HG02759 (cell line): ENCODE results near the gene PCTP.
A peak's percentile ranks its signal among the peaks of the same experiment; 100 is the strongest.

ENCODE experiments used
- ATAC-seq: cut with Tn5 transposase; IDR thresholded peaks from one replicate; pipeline ENCODE4 v1.9.1; 2021; ENCODE audit warnings: mild to moderate bottlenecking, moderate library complexity; ENCODE audit not compliant: unreplicated experiment

PCTP gene

GRCh38 chr17:55727275-55727674 is 23.6 kb upstream of the PCTP start:
- no peak for ATAC-seq

GRCh38 chr17:55727920-55728319 is 22.9 kb upstream of the PCTP start:
- no peak for ATAC-seq

GRCh38 chr17:55728361-55728760 is 22.5 kb upstream of the PCTP start:
- no peak for ATAC-seq

DNA sequence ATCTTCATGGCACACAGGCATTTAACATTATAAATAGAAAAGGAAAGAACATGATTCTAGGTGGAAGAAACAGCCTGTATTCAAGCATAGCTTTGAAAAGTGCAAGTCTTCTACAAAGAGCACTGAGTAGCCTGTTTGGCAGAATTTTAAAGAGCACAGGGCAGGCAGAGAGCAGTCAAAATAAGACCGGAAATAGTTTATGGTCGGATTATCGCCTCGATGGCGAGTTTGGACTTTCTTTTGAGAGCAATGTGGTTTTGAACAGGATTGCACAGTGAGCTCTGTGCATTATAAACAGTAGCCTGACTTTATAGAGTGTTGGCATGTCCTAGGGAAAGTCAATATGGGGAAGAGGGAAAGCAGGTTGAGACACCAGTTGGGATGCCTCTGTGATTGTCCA is 22.0 kb upstream of the PCTP start:
- no peak for ATAC-seq

- ATAC-seq, result no peak
Observed at GRCh38 chr17:55729484-55729883, 21.4 kb upstream of the PCTP start.

DNA sequence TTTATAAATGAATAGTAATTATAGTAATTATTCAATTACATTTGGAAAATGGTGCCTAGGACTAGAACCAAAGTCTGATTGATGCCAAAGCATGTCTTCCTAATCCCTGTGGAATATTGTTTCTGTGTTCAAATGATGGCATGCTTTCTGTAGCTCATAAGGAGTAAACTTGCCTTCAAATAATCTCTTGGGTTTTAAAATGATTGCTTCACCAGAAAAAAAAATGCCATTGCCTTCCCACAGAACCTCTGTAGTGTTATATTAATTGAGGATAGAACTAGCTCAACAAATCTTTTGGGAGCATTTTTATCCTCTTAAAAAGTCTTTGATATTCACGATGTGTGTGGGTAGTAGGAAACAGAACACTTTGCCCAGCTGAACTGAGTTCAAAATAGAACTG is 20.5 kb upstream of the PCTP start:
- ATAC-seq, result no peak

DNA sequence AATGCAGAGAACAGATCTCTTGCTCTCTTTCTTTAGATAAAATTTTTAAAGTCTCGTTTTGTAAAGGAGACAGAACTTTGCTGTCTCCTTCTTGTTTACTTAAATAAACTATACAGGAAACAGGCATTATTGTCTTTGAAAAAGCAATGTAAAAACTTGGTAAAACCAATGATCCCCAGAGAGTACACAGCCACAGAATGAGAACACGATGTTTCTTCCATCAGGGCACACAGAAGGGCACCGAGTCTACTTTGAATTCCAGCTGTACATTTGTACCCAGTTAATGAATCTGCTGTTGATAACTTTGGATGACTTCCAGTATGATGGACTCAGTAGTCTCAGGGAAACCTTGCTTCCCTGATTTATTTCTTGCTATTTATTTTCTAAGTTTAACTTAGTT is 20.0 kb upstream of the PCTP start:
- ATAC-seq, result no peak

- ATAC-seq, result no peak
Observed at GRCh38 chr17:55731586-55732250, 19.1 kb upstream of the PCTP start.

- ATAC-seq, result no peak
Observed at GRCh38 chr17:55734128-55734781, 16.6 kb upstream of the PCTP start.

GRCh38 chr17:55735731-55736405 is 15.0 kb upstream of the PCTP start:
- no peak for ATAC-seq

GRCh38 chr17:55737976-55738501 is 12.8 kb upstream of the PCTP start:
- ATAC-seq, result no peak

- no peak for ATAC-seq
Observed at GRCh38 chr17:55740511-55741355, 10.1 kb upstream of the PCTP start.

DNA sequence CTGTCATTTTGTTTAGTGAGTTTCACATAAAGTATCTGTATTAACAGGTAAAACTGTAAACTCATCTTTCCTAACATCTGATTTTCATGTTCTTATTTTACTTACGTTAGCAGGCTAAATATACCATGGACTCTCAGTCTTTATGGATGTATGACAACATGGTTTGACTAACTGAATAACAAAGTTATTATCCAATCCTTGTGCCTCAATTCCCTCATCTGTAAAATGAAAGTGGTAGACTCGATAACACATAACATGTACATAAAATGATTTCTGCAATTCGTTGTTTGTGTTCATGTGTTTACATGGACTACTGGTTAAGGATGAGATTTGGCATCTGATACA is 9.5 kb upstream of the PCTP start:
- ATAC-seq, result no peak

- ATAC-seq, result peak; percentile 62
Observed at GRCh38 chr17:55742272-55743102, 8.4 kb upstream of the PCTP start.

- ATAC-seq, result peak; percentile 21
Observed at GRCh38 chr17:55743103-55743679, 7.7 kb upstream of the PCTP start.

DNA sequence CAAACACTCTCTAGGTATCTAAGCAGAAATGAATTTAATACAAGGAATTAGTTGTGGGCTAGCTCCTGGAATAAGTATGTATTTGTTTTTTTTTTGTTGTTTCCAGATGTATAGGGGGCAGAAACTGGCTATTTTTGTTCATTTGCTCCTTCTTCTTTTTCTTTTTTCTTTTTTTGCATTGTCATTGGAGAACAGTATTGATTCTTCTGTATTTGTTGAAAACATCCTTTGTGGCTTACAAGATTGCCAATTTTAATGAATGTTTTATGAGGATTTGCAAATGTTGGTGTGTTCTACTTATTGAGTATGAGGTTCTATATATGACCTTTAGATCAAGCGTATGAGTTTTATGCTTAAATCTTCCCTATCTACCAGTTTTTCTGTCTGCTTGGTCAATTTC is 5.6 kb upstream of the PCTP start:
- no peak for ATAC-seq

DNA sequence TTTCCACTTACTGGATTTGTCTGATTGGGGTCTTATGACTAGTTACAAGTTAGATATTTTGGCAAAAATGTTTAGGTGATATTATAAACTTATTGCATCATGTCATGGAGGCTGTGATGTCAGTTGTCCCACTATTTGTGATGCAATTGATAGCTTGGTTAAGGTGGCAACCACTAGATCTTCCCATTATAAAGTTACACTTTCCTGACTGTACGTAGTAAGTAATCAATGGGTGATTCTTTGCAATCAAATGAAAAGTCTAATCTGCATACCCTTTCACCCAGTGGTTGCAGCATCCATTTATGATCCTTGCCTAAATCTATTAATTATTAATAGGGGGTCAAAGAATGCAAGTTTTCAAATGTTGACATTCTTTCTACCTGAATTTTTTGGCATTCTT is 4.4 kb upstream of the PCTP start:
- ATAC-seq, result no peak

DNA sequence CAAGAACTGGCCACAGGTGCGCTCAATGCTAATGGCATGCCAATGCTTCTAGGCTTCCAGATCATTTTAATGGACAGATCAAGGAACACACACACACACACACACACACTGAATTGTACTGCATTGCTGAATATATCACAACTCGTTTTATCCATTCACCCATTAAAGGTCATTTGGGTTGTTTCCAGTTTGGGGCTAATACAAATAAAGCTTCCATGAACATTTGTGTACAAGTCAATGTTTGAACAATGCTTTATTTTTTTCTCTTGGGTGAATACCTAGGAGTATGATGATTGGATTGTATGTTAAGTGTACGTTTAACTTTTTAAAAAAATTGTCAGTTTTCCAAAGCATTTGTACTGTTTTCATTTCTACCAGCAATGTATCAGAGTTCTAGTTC is 3.6 kb upstream of the PCTP start:
- no peak for ATAC-seq

DNA sequence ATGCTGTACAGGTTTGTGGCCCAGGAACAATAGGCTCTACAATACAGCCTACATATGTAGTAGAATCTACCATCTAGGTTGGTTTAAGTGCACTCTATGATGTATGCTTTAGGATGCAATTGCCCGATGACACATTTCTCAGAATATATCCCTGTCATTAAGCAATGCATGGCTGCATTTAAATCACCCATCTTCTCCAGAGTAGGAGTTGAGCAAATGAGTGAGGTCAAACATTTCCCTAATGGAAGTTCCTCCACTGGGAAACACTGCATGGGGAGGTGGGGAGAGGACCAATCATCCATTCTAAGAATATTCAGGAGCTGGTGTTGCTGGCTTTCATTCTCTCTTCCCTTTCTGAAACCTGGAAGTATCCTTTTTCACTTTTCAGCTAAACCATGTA is 2.0 kb upstream of the PCTP start:
- no peak for ATAC-seq

DNA sequence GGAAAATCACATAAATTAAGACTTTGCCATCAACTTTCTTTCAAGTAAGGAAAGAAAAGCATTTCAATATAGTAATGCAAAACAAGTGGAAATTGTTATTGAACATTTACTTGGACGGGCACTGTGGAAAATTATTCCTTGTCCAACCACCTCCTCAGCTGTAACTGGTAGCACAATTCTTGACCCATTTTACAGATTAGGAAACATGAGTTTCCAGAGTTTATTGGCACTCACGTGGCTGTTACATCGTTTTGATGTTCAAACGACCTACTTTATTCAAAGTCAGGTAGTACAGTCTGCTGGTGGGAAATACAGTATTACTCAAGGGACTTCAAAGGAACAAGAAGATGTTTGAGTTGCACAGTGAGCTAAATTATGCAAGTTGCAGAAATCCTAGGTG is 866 bp upstream of the PCTP start:
- ATAC-seq, result no peak
